ENCODE data around the gene INAFM1. TPM values are rescaled to one million over a fixed set of nuclear protein-coding genes. Genes with fewer than 3 reads are reported as not detected.
A peak's percentile ranks its signal among the peaks of the same experiment; 100 is the strongest.

The INAFM1 gene
- total RNA-seq, 1 donor from 2014 or later: 18.9 TPM

DNA sequence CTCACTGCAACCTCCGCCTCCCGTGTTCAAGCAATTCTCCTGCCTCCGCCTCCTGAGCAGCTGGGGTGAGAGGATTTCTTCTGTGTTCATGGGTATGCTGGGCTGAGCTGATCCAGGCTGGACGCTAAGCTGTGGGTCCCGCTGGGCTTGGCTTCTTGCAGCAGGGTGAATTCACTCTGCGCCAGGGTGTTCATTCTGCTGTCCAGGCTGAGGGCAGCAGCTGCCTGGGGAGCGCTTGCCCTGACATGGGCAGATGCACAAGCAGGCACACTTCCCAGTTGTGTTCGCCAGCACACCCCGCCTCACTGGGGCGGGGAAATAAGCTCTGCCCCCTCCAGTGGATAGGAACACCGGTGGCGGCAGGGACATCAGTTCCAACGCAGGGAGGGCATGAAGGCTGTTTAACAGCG is 7.3 kb upstream of the INAFM1 start:
- intact Hi-C loops (cut with DNase I): no loop called here
- H3K27ac ChIP-seq: no peak overlapping the region
- no peaks in the 10 kb centered on the region for H3K9me3 ChIP-seq
- no peak overlapping the region for H3K4me3 ChIP-seq
- no peaks in the 10 kb centered on the region for H3K27me3 ChIP-seq
- TF ChIP-seq POLR2A (IDR thresholded peaks at IDR 0.05) (no peak), POLR2AphosphoS5 (IDR thresholded peaks at IDR 0.05; ENCODE audit: insufficient read depth in 1 of 2, low read depth in 1 of 2) (no peak)
- TF ChIP-seq, protein P1, sequence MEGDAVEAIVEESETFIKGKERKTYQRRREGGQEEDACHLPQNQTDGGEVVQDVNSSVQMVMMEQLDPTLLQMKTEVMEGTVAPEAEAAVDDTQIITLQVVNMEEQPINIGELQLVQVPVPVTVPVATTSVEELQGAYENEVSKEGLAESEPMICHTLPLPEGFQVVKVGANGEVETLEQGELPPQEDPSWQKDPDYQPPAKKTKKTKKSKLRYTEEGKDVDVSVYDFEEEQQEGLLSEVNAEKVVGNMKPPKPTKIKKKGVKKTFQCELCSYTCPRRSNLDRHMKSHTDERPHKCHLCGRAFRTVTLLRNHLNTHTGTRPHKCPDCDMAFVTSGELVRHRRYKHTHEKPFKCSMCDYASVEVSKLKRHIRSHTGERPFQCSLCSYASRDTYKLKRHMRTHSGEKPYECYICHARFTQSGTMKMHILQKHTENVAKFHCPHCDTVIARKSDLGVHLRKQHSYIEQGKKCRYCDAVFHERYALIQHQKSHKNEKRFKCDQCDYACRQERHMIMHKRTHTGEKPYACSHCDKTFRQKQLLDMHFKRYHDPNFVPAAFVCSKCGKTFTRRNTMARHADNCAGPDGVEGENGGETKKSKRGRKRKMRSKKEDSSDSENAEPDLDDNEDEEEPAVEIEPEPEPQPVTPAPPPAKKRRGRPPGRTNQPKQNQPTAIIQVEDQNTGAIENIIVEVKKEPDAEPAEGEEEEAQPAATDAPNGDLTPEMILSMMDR (IDR thresholded peaks at IDR 0.05): no peak
- peaks cover 9% of the 10 kb centered on the region for H3K4me1 ChIP-seq
- peaks cover 0 to 64% of the 10 kb centered on the region in 2 donors for H3K36me3 ChIP-seq
- DNase-seq (ENCODE audit: extremely low spot score in 2 of 2): no peak

DNA sequence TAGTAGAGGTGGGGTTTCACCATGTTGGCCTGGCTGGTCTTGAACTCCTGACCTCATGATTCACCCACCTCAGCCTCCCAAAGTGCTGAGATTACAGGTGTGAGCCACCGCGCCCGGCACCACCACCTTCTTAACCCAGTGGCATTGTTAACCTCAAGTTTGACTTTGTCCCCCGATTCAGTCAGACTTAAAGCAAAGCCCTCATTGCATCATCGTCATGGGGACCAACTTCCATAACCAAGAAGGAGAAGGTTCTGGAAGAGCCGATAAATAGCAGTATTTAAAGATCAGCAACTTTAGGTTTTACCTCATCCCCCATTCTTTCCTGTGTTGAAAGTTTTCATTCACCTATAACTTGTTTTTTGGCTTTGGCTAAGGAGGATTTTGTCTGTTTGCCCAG is 6.7 kb upstream of the INAFM1 start:
- H3K36me3 ChIP-seq: peaks cover 0 to 61% of the 10 kb centered on the region in 2 donors
- no peak for TF ChIP-seq POLR2AphosphoS5 (IDR thresholded peaks at IDR 0.05; ENCODE audit: insufficient read depth in 1 of 2, low read depth in 1 of 2)
- TF ChIP-seq, protein P1 (IDR thresholded peaks at IDR 0.05): no peak
- TF ChIP-seq POLR2A (IDR thresholded peaks at IDR 0.05): no peak
- intact Hi-C loops (cut with DNase I): no loop called here
- H3K4me3 ChIP-seq: no peak overlapping the region
- no peaks in the 10 kb centered on the region for H3K9me3 ChIP-seq
- no peak overlapping the region for H3K27ac ChIP-seq
- no peak for DNase-seq (ENCODE audit: extremely low spot score in 2 of 2)
- peaks cover 16% of the 10 kb centered on the region for H3K4me1 ChIP-seq
- no peaks in the 10 kb centered on the region for H3K27me3 ChIP-seq

DNA sequence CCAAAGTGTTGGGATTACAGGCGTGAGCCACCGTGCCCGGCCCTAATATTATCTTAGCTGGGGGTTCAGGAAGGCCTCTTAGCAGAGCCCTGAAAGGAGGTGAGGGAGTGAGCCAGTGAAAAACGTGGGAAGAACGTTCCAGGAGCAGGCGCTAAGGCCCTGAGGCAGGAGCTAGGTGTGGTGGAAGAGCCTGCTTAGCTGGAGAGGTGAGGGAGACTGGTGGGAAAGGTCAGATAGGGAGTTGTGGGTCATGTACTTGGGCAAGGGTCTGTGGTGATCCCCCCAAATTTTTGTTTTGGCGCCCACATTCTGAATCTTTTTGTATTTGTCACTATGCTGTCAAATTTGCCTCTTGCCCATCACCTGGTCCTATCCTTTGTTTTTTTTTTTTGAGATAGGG is 5.1 kb upstream of the INAFM1 start:
- Histone ChIP-seq H3K9me3 (no peaks in the 10 kb centered on the region), H3K4me1 (peaks cover 17% of the 10 kb centered on the region), H3K27me3 (no peaks in the 10 kb centered on the region), H3K4me3 (no peak overlapping the region), H3K36me3 (peaks cover 0 to 52% of the 10 kb centered on the region in 2 donors), H3K27ac (no peak overlapping the region)
- DNase-seq (ENCODE audit: extremely low spot score in 2 of 2): no peak
- intact Hi-C loops (cut with DNase I): no loop called here
- TF ChIP-seq POLR2A (IDR thresholded peaks at IDR 0.05) (no peak), POLR2AphosphoS5 (IDR thresholded peaks at IDR 0.05; ENCODE audit: insufficient read depth in 1 of 2, low read depth in 1 of 2) (no peak)
- TF ChIP-seq, protein P1 (IDR thresholded peaks at IDR 0.05): no peak

DNA sequence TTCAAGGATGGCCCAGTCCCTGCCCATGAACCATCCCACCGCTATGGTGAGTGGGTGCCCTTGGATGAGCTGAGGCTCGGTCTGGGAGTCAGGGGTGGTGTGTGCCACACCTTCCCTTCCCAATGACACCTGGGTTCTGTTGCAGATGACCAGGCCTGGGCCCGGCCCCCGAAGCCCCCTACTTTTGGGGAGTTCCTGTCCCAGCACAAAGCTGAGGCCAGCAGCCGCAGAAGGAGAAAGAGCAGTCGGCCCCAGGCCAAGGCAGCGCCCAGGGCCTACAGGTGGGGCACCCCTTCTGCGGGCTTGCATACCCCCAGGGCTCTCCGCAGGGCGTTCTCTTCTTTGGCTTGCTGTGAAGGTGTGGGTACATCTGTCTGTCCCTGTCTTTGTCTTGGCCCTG is 4.3 kb upstream of the INAFM1 start:
- Histone ChIP-seq H3K4me1 (peaks cover 22% of the 10 kb centered on the region), H3K36me3 (peaks cover 0 to 44% of the 10 kb centered on the region in 2 donors), H3K27ac (no peak overlapping the region), H3K27me3 (no peaks in the 10 kb centered on the region), H3K4me3 (no peak overlapping the region), H3K9me3 (no peaks in the 10 kb centered on the region)
- TF ChIP-seq POLR2AphosphoS5 (IDR thresholded peaks at IDR 0.05; ENCODE audit: insufficient read depth in 1 of 2, low read depth in 1 of 2): no peak
- TF ChIP-seq, protein P1 (IDR thresholded peaks at IDR 0.05): no peak
- DNase-seq (ENCODE audit: extremely low spot score in 2 of 2): no peak
- intact Hi-C loops (cut with DNase I): loop anchor here (10.0 kb wide), 1 partner anchor 244 kb away; the partner anchor contains the start of gene NAPA

DNA sequence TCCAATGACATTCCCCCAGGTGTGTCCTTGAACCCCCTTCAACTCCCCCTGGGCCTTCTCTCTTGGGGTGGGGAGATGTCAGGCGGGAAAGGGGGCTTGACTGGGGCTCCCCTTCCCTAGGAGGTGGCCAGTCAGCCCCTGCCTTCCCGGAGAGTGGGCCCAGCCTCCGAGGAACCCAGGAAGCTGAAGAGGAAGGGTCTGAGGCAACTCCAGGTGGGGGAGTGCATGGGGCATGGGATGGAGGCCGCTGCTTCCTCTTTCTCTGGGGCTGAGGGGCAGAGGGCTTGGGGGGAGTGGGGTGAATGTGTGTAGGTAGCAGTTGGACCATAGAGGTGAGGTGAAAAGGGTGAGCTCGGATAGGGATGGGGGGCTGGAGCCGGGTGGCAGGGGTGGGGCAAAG is 2.7 kb upstream of the INAFM1 start:
- DNase-seq (ENCODE audit: extremely low spot score in 2 of 2): no peak
- Histone ChIP-seq H3K4me1 (peaks cover 37% of the 10 kb centered on the region), H3K4me3 (no peak overlapping the region), H3K36me3 (peaks cover 0 to 32% of the 10 kb centered on the region in 2 donors), H3K27me3 (no peaks in the 10 kb centered on the region), H3K9me3 (no peaks in the 10 kb centered on the region), H3K27ac (peak overlapping the region; percentile 99)
- intact Hi-C loops (cut with DNase I): loop anchor here (10.0 kb wide), 1 partner anchor 243 kb away; the partner anchor contains the start of gene NAPA
- TF ChIP-seq, protein P1 (IDR thresholded peaks at IDR 0.05): no peak

Data from vagina (tissue), 2 donors.